PC-9 (cell line): ENCODE data around the gene EHBP1. TPM values are rescaled to one million over a fixed set of nuclear protein-coding genes. Genes with fewer than 3 reads are reported as not detected.

ENCODE experiments used
- BruUV-seq: library from RNA; stranded (reverse); fragments of 400-500 nt; replicated peaks from 2 replicates; lab custom pipeline; 2021; lab: Mats Ljungman, UMichigan
- CTCF ChIA-PET: fragments of 300-600 bp; sonication (Branson Sonifier 250); formaldehyde crosslinking; loops from one replicate; lab custom pipeline; 2022; ENCODE audit warnings: antibody characterized with exemption; lab: Charles Lee
- POLR2A ChIA-PET: fragments of 300-600 bp; sonication (Branson Sonifier 250); formaldehyde crosslinking; loops from one replicate; lab custom pipeline; 2022; ENCODE audit warnings: antibody characterized with exemption; ENCODE audit not compliant: unreplicated experiment; lab: Charles Lee
- DNase-seq, 2 experiments: peaks; one replicate each; pipeline versions ENCODE4 v3.0.0 to v3.0.0-alpha.2; 2015 to 2022; ENCODE audit warnings: mixed read lengths in 1 of 2
- H2AFZ ChIP-seq: fragments of 200-600 bp; sonication (generic); 2 replicates; pipeline ENCODE4 v1.8.1; 2017; ENCODE audit warnings: antibody characterized with exemption
- H3F3A ChIP-seq: fragments of 200-600 bp; sonication (generic); 2 replicates; pipeline ENCODE4 v1.8.1; 2017; ENCODE audit warnings: antibody characterized with exemption, mild to moderate bottlenecking, low read depth; ENCODE audit not compliant: insufficient read depth
- H3K27ac ChIP-seq: fragments of 200-600 bp; sonication (generic); 2 replicates; pipeline ENCODE4 v1.6.1; 2016; ENCODE audit warnings: mixed run types
- H3K27me3 ChIP-seq: fragments of 200-600 bp; sonication (generic); 2 replicates; pipeline ENCODE4 v1.6.1; 2016; ENCODE audit warnings: low read depth, mixed run types; ENCODE audit not compliant: insufficient read depth
- H3K36me3 ChIP-seq: fragments of 200-600 bp; sonication (generic); 2 replicates; pipeline ENCODE4 v1.6.1; 2016; ENCODE audit warnings: low read depth, mixed run types
- H3K4me1 ChIP-seq: fragments of 200-600 bp; sonication (generic); replicated peaks from 2 replicates; pipeline ENCODE4 v1.6.1; 2016; ENCODE audit warnings: mixed run types; ENCODE audit not compliant: insufficient read depth
- H3K4me2 ChIP-seq: fragments of 200-600 bp; sonication (generic); 2 replicates; pipeline ENCODE4 v1.6.1; 2017; ENCODE audit warnings: mixed run types
- H3K4me3 ChIP-seq: fragments of 200-600 bp; sonication (generic); 2 replicates; pipeline ENCODE4 v1.6.1; 2016; ENCODE audit warnings: mixed run types
- H3K79me2 ChIP-seq: fragments of 200-600 bp; sonication (generic); 2 replicates; pipeline ENCODE4 v1.6.1; 2017; ENCODE audit warnings: low read depth, mixed run types
- H3K9me2 ChIP-seq: fragments of 200-600 bp; sonication (generic); 2 replicates; pipeline ENCODE4 v1.8.1; 2017; ENCODE audit warnings: mild to moderate bottlenecking; ENCODE audit not compliant: insufficient read depth
- H3K9me3 ChIP-seq: fragments of 200-600 bp; sonication (generic); 2 replicates; pipeline ENCODE4 v1.8.1; 2016; ENCODE audit warnings: low read depth; ENCODE audit not compliant: insufficient read depth
- H4K20me1 ChIP-seq: fragments of 200-600 bp; sonication (generic); 2 replicates; pipeline ENCODE4 v1.8.1; 2017; ENCODE audit not compliant: insufficient read depth
- EZH2 ChIP-seq: fragments of 200-600 bp; sonication (generic); IDR thresholded peaks from 2 replicates; pipeline ENCODE4 v1.8.0; 2017; ENCODE audit warnings: antibody characterized with exemption, low read depth
- intact Hi-C: fragments of 100-400 bp; cut with micrococcal nuclease; formaldehyde crosslinking; loops from one replicate; pipeline ENCODE4 v1.10.0; 2022; ENCODE audit not compliant: unreplicated experiment
- total RNA-seq: library from RNA; stranded (reverse); gene quantifications from 2 replicates; pipeline ENCODE4 v1.2.3, GENCODE V29; 2021
- TF ChIP-seq, protein P1 (sequence below): fragments of 200-600 bp; sonication (generic); conservative IDR thresholded peaks from 2 replicates; pipeline ENCODE4 v1.6.1; 2017; ENCODE audit warnings: mixed run types, antibody characterized with exemption, mild to moderate bottlenecking, moderate library complexity

Gene EHBP1
- total RNA-seq, 1 experiment from 2014 or later, result 100 TPM

DNA sequence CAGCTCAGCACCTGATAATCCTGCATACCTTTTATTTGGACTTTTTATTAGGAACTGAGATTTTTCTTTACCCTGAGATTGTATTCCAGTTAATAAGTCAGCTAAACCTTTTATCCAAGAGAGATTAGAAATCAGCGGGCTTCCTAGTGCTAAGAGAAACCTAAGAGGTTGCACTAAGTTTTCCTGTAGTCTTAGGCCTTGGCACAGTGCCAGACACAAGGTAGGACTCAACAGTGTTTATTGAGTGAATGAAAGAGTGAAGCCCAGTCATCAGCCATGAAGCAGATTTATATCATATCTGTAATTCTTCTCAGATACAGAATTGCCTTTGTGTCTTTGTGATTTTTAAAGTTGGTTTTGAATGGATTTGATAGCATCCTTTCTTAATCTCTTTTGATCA, 358.7 kb downstream of the EHBP1 start:
- Histone ChIP-seq H3K27ac (no peak overlapping the region), H2AFZ (no peak overlapping the region), H3F3A (no peaks in the 10 kb centered on the region), H4K20me1 (no peaks in the 10 kb centered on the region), H3K4me1 (no peaks in the 10 kb centered on the region), H3K79me2 (no peaks in the 10 kb centered on the region), H3K4me2 (no peak overlapping the region), H3K9me3 (no peaks in the 10 kb centered on the region), H3K4me3 (no peak overlapping the region), H3K36me3 (no peaks in the 10 kb centered on the region), H3K27me3 (no peaks in the 10 kb centered on the region), H3K9me2 (no peaks in the 10 kb centered on the region; the same call in 1 of the 2 replicates)
- CTCF ChIA-PET, result no interaction called here
- TF ChIP-seq EZH2, result no peak
- TF ChIP-seq, protein P1, sequence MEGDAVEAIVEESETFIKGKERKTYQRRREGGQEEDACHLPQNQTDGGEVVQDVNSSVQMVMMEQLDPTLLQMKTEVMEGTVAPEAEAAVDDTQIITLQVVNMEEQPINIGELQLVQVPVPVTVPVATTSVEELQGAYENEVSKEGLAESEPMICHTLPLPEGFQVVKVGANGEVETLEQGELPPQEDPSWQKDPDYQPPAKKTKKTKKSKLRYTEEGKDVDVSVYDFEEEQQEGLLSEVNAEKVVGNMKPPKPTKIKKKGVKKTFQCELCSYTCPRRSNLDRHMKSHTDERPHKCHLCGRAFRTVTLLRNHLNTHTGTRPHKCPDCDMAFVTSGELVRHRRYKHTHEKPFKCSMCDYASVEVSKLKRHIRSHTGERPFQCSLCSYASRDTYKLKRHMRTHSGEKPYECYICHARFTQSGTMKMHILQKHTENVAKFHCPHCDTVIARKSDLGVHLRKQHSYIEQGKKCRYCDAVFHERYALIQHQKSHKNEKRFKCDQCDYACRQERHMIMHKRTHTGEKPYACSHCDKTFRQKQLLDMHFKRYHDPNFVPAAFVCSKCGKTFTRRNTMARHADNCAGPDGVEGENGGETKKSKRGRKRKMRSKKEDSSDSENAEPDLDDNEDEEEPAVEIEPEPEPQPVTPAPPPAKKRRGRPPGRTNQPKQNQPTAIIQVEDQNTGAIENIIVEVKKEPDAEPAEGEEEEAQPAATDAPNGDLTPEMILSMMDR, result no peak
- POLR2A ChIA-PET, result no interaction called here
- BruUV-seq, result no TSS peak
- intact Hi-C loops, result no loop called here
- DNase-seq, result no peak

DNA sequence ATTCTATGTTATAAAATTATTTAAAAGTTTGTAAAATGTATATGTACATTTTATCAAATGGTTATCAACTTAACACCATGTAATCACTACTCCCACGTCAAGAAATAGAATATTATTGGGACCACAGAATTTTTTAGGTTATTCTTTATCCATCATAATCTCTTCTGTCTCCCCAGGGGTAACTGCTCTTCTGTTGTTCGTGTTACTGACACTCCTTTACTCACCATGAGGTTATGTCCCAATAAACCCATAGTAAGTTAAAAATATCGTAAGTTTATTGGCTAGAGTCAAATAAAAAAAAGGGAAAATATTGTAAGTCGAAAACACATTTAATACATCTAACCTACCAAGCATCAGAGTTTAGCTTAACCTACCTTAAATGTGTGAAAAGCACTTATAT, 359.1 kb downstream of the EHBP1 start:
- TF ChIP-seq EZH2, result no peak
- TF ChIP-seq, protein P1, result no peak
- POLR2A ChIA-PET, result no interaction called here
- Histone ChIP-seq H4K20me1 (no peaks in the 10 kb centered on the region), H3K36me3 (no peaks in the 10 kb centered on the region), H3K4me1 (no peaks in the 10 kb centered on the region), H3K9me3 (no peaks in the 10 kb centered on the region), H2AFZ (no peak overlapping the region), H3K79me2 (no peaks in the 10 kb centered on the region), H3K4me2 (no peak overlapping the region), H3K9me2 (no peaks in the 10 kb centered on the region; the same call in 1 of the 2 replicates), H3K27ac (no peak overlapping the region), H3K4me3 (no peak overlapping the region), H3K27me3 (no peaks in the 10 kb centered on the region), H3F3A (no peaks in the 10 kb centered on the region)
- intact Hi-C loops, result no loop called here
- DNase-seq, result no peak
- BruUV-seq, result no TSS peak
- CTCF ChIA-PET, result no interaction called here

DNA sequence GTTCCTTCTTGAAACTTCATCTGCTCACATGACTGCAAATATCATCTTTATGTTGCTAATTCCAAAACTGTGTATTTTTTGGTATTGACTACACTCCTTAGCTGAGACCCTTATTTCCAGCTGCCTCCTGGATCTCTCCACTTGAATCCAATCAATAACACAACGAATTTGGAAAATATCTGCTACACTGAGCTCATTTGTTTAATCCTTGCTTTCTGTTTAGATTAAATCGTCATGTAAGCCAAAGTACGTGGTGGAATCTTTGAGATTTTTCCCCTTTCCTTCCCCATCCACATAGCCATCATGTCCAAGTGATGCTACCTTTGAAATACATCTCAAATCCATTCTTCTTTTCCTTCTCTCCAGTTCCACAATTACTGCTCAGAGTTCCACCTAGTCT, 360.8 kb downstream of the EHBP1 start:
- Histone ChIP-seq H3K36me3 (no peaks in the 10 kb centered on the region), H2AFZ (no peak overlapping the region), H3K27ac (no peak overlapping the region), H3K9me2 (no peaks in the 10 kb centered on the region; the same call in 1 of the 2 replicates), H3K4me1 (no peaks in the 10 kb centered on the region), H4K20me1 (no peaks in the 10 kb centered on the region), H3K4me3 (no peak overlapping the region), H3K79me2 (no peaks in the 10 kb centered on the region), H3F3A (no peaks in the 10 kb centered on the region), H3K4me2 (no peak overlapping the region), H3K9me3 (no peaks in the 10 kb centered on the region), H3K27me3 (no peaks in the 10 kb centered on the region)
- POLR2A ChIA-PET, result interaction anchor here (0.6 kb wide), 1 partner anchor 94 kb away, joined by 6 read pairs; no protein-coding TSS in a partner anchor
- CTCF ChIA-PET, result no interaction called here
- TF ChIP-seq, protein P1, result no peak
- no peak for DNase-seq
- no TSS peak for BruUV-seq
- intact Hi-C loops, result no loop called here
